HL-60 (cell line): ENCODE data around the gene BHLHE41.

Source experiments
- DNase-seq, 2 experiments: peaks; one replicate each; pipeline ENCODE4 v3.0.0-alpha.2; 2010 to 2020; ENCODE audit warnings: low read depth in 1 of 2, low spot score in 1 of 2
- H3K27ac ChIP-seq: fragments of 250-450 bp; sonication (Bioruptor Pico); replicated peaks from 2 replicates; pipeline ENCODE4 v1.5.1; 2020; ENCODE audit warnings: mild to moderate bottlenecking, moderate library complexity
- H3K27me3 ChIP-seq: fragments of 250-450 bp; sonication (Bioruptor Pico); 2 replicates; pipeline ENCODE4 v1.5.1; 2021; ENCODE audit warnings: mild to moderate bottlenecking, moderate library complexity; ENCODE audit not compliant: insufficient read depth, poor library complexity, severe bottlenecking
- H3K4me3 ChIP-seq: replicated peaks from 2 replicates; pipeline ENCODE4 v1.5.1; 2011; ENCODE audit warnings: mild to moderate bottlenecking, control low read depth, low read length; ENCODE audit not compliant: insufficient read depth
- GABPA ChIP-seq: IDR thresholded peaks from 2 replicates; pipeline ENCODE4 v1.6.1; 2012; ENCODE audit warnings: low read depth
- POLR2AphosphoS5 ChIP-seq: IDR thresholded peaks from 2 replicates; pipeline ENCODE4 v1.6.1; 2012; ENCODE audit warnings: low read depth
- SPI1 ChIP-seq: IDR thresholded peaks from 2 replicates; pipeline ENCODE4 v1.6.1; 2012; ENCODE audit warnings: low read depth, mild to moderate bottlenecking, borderline replicate concordance
- TF ChIP-seq, protein P1 (sequence below): IDR thresholded peaks from 2 replicates; pipeline ENCODE4 v1.6.1; 2012; ENCODE audit warnings: low read depth; ENCODE audit not compliant: insufficient replicate concordance
- TF ChIP-seq, protein P2 (sequence below): IDR thresholded peaks from one replicate; pipeline ENCODE4 v1.5.1; 2011; ENCODE audit warnings: low read length, control low read depth, inconsistent platforms; ENCODE audit not compliant: insufficient read depth

BHLHE41 gene

DNA sequence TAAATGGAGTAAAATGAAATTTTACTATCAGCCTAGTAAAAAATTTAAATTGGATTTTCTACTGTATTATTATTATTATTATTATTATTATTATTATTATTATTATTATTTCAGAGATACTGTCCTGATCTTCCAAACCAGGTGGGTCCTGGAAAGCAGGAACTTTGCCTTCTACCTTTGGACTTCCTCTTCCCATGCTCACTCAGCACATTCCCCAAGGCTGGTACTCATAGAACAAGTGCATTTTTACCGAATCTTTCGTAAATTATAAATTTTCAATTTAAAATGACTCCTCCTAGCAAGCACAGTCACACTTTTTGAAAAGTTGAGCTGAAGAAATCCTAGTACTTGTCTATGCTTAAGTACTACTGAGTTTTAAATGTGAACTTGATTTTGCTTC lies 29.7 kb downstream of the BHLHE41 start:
- no peak for DNase-seq
- TF ChIP-seq, protein P1, sequence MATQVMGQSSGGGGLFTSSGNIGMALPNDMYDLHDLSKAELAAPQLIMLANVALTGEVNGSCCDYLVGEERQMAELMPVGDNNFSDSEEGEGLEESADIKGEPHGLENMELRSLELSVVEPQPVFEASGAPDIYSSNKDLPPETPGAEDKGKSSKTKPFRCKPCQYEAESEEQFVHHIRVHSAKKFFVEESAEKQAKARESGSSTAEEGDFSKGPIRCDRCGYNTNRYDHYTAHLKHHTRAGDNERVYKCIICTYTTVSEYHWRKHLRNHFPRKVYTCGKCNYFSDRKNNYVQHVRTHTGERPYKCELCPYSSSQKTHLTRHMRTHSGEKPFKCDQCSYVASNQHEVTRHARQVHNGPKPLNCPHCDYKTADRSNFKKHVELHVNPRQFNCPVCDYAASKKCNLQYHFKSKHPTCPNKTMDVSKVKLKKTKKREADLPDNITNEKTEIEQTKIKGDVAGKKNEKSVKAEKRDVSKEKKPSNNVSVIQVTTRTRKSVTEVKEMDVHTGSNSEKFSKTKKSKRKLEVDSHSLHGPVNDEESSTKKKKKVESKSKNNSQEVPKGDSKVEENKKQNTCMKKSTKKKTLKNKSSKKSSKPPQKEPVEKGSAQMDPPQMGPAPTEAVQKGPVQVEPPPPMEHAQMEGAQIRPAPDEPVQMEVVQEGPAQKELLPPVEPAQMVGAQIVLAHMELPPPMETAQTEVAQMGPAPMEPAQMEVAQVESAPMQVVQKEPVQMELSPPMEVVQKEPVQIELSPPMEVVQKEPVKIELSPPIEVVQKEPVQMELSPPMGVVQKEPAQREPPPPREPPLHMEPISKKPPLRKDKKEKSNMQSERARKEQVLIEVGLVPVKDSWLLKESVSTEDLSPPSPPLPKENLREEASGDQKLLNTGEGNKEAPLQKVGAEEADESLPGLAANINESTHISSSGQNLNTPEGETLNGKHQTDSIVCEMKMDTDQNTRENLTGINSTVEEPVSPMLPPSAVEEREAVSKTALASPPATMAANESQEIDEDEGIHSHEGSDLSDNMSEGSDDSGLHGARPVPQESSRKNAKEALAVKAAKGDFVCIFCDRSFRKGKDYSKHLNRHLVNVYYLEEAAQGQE = no peak
- no peak for TF ChIP-seq GABPA
- TF ChIP-seq SPI1 = no peak
- TF ChIP-seq, protein P2, sequence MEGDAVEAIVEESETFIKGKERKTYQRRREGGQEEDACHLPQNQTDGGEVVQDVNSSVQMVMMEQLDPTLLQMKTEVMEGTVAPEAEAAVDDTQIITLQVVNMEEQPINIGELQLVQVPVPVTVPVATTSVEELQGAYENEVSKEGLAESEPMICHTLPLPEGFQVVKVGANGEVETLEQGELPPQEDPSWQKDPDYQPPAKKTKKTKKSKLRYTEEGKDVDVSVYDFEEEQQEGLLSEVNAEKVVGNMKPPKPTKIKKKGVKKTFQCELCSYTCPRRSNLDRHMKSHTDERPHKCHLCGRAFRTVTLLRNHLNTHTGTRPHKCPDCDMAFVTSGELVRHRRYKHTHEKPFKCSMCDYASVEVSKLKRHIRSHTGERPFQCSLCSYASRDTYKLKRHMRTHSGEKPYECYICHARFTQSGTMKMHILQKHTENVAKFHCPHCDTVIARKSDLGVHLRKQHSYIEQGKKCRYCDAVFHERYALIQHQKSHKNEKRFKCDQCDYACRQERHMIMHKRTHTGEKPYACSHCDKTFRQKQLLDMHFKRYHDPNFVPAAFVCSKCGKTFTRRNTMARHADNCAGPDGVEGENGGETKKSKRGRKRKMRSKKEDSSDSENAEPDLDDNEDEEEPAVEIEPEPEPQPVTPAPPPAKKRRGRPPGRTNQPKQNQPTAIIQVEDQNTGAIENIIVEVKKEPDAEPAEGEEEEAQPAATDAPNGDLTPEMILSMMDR = no peak
- no peak for TF ChIP-seq POLR2AphosphoS5
- Histone ChIP-seq H3K27me3 (no peaks in the 10 kb centered on the region), H3K4me3 (no peak overlapping the region), H3K27ac (no peak overlapping the region)

DNA sequence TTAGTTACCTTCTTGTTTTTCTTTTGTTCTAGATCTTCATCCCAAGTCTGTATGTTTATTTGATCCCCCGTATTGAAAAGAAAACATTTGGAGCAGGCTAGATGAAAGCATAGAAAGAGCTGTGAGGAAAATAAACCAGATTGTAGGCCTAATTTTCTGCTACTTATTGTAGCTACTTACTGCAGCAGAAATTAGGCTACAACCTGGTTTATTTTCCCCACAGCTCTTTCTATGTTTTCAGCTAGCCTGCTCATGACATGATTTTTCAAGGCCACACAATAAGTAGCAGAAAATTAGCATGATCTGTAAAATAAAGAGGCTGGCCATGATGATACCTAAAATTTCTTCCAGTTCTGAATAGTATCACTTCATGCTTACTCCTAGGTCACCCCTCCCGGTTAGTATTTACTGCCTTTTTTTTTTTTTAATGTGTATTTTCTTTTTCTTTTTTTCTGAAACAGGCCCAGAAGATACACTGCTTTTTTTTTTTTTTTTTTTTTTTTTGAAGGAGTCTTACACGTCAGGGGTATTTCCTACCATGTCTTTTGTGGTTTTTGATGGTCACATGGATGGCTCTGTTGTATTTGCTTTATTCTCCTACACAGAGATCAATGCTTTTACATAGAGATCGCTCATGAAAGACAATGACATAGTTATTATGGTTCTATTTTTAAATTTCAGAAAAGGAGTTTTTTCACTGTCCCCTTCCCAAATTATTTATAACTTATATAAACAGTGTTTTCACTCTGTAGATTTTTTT lies 32.3 kb downstream of the BHLHE41 start:
- H3K27ac ChIP-seq = no peak overlapping the region
- TF ChIP-seq, protein P2 = no peak
- no peak for TF ChIP-seq GABPA
- no peak for TF ChIP-seq SPI1
- no peak for TF ChIP-seq POLR2AphosphoS5
- TF ChIP-seq, protein P1 = no peak
- no peak for DNase-seq
- H3K27me3 ChIP-seq = no peaks in the 10 kb centered on the region
- H3K4me3 ChIP-seq = no peak overlapping the region

- DNase-seq = no peak
- TF ChIP-seq POLR2AphosphoS5 (no peak), GABPA (no peak), SPI1 (no peak)
- TF ChIP-seq, protein P1 = no peak
- TF ChIP-seq, protein P2 = no peak
- H3K27me3 ChIP-seq = no peaks in the 10 kb centered on the region
- H3K27ac ChIP-seq = no peak overlapping the region
- no peak overlapping the region for H3K4me3 ChIP-seq
Measured at GRCh38 chr12:26091822-26092221, 33.0 kb downstream of the BHLHE41 start.
